GM18907 (cell line): Measurements from ENCODE around the gene EEFSEC.

ENCODE experiments used
- ATAC-seq: cut with Tn5 transposase; IDR thresholded peaks from one replicate; pipeline ENCODE4 v1.9.1; 2021; ENCODE audit warnings: mild to moderate bottlenecking, moderate library complexity; ENCODE audit not compliant: unreplicated experiment

EEFSEC gene

GRCh38 chr3:128180436-128180835, 27.2 kb downstream of the EEFSEC start:
- ATAC-seq, result no peak

GRCh38 chr3:128180913-128181312, 27.6 kb downstream of the EEFSEC start:
- ATAC-seq, result no peak

GRCh38 chr3:128182656-128183055, 29.4 kb downstream of the EEFSEC start:
- no peak for ATAC-seq

GRCh38 chr3:128185630-128186447, 32.6 kb downstream of the EEFSEC start:
- ATAC-seq, result no peak

- no peak for ATAC-seq
Observed at GRCh38 chr3:128187495-128187894, 34.2 kb downstream of the EEFSEC start.

GRCh38 chr3:128188326-128188725, 35.0 kb downstream of the EEFSEC start:
- ATAC-seq, result no peak

- ATAC-seq, result no peak
Observed at GRCh38 chr3:128188956-128189355, 35.7 kb downstream of the EEFSEC start.

GRCh38 chr3:128190501-128190900, 37.2 kb downstream of the EEFSEC start:
- ATAC-seq, result no peak

- no peak for ATAC-seq
Observed at GRCh38 chr3:128192131-128192530, 38.9 kb downstream of the EEFSEC start.

- ATAC-seq, result no peak
Observed at GRCh38 chr3:128193168-128193567, 39.9 kb downstream of the EEFSEC start.

- no peak for ATAC-seq
Observed at GRCh38 chr3:128194843-128195242, 41.6 kb downstream of the EEFSEC start.

GRCh38 chr3:128195369-128195768, 42.1 kb downstream of the EEFSEC start:
- no peak for ATAC-seq

- no peak for ATAC-seq
Observed at GRCh38 chr3:128195802-128196201, 42.5 kb downstream of the EEFSEC start.

- ATAC-seq, result no peak
Observed at GRCh38 chr3:128196647-128197046, 43.4 kb downstream of the EEFSEC start.

GRCh38 chr3:128197855-128198254, 44.6 kb downstream of the EEFSEC start:
- ATAC-seq, result no peak

- no peak for ATAC-seq
Observed at GRCh38 chr3:128198313-128198712, 45.0 kb downstream of the EEFSEC start.

GRCh38 chr3:128199110-128199509, 45.8 kb downstream of the EEFSEC start:
- no peak for ATAC-seq

- ATAC-seq, result no peak
Observed at GRCh38 chr3:128201158-128201755, 48.0 kb downstream of the EEFSEC start.

- no peak for ATAC-seq
Observed at GRCh38 chr3:128203169-128203568, 49.9 kb downstream of the EEFSEC start.

GRCh38 chr3:128205558-128206145, 52.4 kb downstream of the EEFSEC start:
- ATAC-seq, result no peak

- ATAC-seq, result no peak
Observed at GRCh38 chr3:128207951-128208350, 54.7 kb downstream of the EEFSEC start.

- no peak for ATAC-seq
Observed at GRCh38 chr3:128210711-128211110, 57.4 kb downstream of the EEFSEC start.
